Fibroblast of skin of left biceps (primary cell): ENCODE measurements around the gene E2F1.

Experiments
- DNase-seq, 2 experiments: peaks; one replicate each; pipeline ENCODE4 v3.0.0-alpha.2; 2013; ENCODE audit warnings: low read depth in 2 of 2

Gene E2F1, protein sequence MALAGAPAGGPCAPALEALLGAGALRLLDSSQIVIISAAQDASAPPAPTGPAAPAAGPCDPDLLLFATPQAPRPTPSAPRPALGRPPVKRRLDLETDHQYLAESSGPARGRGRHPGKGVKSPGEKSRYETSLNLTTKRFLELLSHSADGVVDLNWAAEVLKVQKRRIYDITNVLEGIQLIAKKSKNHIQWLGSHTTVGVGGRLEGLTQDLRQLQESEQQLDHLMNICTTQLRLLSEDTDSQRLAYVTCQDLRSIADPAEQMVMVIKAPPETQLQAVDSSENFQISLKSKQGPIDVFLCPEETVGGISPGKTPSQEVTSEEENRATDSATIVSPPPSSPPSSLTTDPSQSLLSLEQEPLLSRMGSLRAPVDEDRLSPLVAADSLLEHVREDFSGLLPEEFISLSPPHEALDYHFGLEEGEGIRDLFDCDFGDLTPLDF

DNA sequence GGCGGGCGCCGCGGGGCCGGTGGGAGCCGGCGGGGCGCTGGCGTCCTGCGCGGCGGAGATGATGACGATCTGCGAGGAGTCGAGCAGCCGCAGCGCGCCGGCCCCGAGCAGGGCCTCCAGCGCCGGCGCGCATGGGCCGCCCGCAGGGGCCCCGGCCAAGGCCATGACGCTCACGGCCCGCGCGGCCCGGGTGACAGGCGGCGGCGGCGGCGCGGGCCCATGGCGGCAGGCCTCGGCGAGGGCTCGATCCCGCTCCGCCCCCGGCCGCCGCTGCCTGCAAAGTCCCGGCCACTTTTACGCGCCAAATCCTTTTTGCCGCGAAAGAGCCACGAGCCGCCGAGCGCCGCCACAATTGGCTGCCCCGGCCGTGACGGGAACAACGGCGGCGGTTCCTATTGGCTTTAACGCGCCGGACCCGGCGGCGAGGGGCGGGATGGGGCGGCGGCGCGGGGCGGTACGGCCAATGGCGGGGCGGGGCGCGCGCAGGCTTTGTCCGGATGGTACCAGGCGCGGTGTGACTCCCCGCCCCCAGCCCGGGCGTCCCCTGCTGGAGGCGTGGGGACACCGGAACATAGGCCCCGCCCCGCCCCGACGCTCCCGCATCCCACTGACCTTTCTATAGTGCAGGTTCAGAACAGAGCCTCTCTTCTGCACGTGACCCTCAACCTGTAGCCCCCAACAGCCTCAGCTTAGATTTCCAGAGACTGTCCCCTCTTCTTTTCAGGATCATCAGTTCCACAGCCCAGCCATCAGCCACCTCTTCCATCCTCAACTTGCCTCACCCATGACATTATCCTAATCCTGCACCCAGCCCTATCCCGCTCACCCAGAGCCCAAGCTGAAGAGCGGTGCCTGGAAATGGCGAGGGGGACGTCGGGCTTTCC, at the start of gene E2F1:
Gene E2F1 (minus strand): TSS at position 286 of the 884 bp plus-strand sequence. CDS start 121 bp downstream, at position 165.
- peak; percentile 74 to 76 for DNase-seq

- peak; percentile 53 to 65 for DNase-seq
These were observed 47.7 kb upstream of the E2F1 start for GRCh38 chr20:33733654-33734576.

DNA sequence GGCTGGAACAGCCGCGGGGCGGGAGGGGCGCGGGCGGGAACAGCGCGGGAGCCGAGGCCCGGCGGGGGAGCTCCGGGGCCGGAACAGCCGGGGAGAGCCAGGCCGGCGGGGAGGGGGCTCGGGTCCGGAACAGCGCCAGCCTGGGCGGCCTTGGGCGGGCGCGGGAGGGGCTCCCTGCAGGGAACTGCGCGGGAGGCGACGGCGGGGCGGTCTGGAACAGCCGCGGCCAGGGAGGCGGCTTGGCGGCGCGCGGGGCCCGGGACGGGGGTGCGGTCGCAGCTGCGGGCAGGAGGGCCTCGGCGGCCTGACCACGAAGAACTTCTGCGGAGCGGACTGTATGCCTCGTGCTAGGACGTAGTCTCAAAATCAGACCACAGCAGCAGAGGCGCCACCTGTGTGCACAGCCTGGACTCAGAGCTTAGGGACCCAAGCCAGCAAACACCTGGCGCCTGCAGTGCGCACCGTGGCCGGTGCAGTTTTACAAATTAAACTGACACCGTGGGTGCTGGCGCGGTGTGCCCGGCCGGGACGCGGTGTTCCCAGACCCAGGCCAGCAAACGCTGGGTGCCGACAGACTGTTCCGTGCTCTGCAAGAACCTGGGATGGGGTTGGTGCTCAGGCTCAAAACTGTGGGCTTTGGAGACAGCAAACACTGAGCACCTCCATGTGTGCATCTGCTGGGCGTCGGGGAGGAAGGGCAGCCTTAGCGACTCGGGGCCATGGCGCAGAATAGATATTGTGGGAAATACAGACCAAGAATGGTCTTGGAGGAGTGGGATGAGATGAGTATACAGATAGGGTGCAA, 46.2 kb upstream of the E2F1 start:
- peak in 1 of 2 experiments; percentile 69 for DNase-seq

DNA sequence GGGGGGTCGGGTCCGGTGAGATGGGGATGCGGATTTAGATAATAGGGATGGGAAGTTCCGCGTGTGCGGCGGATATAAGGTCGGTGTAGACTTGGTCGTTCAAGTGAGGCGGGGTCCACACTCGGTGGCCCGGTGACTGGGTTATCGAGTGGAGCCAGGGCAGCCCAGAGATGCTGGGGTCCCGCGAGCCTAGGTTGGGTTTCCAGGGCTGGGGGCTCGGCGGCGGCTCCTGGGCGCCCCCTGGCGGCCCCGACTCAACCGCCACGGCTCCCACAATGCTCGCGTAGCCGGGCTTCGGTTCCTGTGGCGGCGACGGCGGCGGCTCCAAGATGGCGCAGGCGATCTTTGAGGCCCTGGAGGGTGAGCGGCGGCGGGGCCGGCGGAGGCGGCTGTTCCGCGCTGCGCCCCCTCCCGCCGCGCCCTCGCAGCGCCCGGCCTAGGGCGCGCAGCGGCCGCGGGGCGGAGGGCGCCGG, 45.5 kb upstream of the E2F1 start, which contains the start of gene ZNF341:
Gene ZNF341 (plus strand): TSS at position 304 of the 473 bp plus-strand sequence. CDS start 26 bp downstream, at position 330.
- DNase-seq, result peak in 1 of 2 experiments; percentile 72

- no peak for DNase-seq
These were observed 44.9 kb upstream of the E2F1 start for GRCh38 chr20:33730946-33731692.

GRCh38 chr20:33729101-33729500, 42.9 kb upstream of the E2F1 start:
- DNase-seq, result no peak

- DNase-seq, result no peak
These were observed 42.3 kb upstream of the E2F1 start for GRCh38 chr20:33728463-33728862.

DNA sequence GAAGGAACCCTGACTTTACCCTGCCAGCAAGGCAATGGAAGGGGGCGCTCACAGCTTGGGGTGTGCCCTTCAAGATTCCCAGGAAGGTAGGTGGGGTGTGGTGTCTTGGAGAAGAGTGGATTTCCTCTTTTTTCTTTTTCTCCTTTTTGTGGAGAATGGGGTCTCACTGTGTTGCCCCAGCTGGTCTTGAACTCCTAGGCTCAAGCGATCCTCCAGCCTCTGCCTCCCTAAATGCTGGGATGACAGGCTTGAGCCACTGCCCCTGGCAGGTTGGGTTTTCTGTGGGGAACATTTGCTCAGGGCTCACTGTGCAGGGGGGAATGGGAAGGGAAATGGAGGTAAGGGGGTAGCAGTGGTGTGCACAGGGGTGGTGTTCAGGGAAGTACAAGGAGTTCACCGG, 41.6 kb upstream of the E2F1 start:
- no peak for DNase-seq

GRCh38 chr20:33727115-33727479, 40.9 kb upstream of the E2F1 start:
- DNase-seq, result no peak

GRCh38 chr20:33725607-33726264, 39.6 kb upstream of the E2F1 start:
- DNase-seq, result no peak

- DNase-seq, result no peak
These were observed 38.4 kb upstream of the E2F1 start for GRCh38 chr20:33724439-33725094.

DNA sequence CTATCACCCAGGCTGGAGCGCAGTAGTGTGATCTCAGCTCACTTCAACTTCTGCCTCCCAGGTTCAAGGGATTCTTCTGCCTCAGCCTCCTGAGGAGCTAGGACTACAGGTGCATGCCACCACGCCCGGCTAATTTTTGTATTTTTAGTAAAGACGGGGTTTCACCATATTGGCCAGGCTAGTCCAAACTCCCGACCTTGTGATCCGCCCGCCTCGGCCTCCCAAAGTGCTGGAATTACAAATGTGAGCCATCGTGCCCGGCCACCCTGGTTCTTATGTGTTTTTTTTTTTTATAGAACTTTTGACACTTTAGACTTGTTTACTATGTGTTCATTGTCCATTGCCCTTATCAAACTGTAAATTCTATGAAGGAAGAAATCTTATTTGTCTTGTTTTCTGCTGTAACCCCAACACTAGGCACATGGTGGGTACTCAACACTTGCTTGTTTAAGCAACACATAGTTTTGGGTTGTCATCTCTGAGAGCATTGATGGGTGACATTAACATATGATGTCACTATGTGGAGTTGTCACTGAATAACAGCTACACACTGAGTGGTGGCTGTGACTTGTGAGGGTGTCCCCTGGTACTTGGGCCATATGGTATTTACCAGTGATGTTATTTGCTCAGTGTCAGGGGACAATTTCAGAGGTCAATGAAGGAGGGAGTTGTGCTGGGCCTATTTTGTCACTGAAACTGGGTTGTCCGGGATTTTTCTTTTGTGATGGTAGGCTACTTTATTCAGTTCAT, 35.4 kb upstream of the E2F1 start:
- no peak for DNase-seq

DNA sequence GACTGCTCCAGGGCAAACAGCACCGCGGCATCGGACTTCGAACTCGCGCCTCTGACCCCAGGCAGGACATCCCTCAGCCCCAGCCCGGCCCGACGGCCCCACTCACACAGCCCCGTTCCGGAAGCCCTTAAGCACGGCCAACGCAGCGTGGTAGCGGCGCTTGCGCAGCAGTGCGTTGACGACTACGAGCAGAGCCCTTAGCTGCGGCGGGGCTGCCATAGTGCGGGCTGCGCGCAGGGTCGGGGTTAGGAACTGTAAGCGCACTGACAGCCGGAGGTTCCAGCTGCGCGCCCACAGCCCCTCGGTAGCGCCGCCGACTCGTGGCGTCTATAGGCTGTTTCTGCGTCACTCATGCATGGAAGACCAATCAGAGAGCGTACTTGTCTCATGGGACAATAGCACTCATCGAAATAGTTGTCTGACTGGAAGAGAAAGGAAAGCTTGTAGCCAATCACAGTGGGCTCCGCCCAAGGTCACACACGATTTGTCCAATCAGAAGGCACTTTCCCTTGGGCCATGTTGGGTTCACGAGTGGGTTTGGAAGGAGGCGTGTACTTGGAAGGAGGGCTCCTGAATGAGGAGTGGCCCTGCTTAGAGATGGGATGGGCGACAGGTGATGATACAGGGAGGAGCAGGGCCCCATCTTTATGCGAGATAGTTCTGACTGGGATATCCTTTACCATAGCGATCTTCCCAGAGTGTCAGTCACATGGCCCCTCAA, 34.0 kb upstream of the E2F1 start, which contains the start of gene PXMP4:
Gene PXMP4 (minus strand): TSS at position 322 of the 721 bp plus-strand sequence. CDS start 103 bp downstream, at position 219.
- DNase-seq, result peak; percentile 98

GRCh38 chr20:33719277-33719988, 33.2 kb upstream of the E2F1 start:
- DNase-seq, result no peak

DNA sequence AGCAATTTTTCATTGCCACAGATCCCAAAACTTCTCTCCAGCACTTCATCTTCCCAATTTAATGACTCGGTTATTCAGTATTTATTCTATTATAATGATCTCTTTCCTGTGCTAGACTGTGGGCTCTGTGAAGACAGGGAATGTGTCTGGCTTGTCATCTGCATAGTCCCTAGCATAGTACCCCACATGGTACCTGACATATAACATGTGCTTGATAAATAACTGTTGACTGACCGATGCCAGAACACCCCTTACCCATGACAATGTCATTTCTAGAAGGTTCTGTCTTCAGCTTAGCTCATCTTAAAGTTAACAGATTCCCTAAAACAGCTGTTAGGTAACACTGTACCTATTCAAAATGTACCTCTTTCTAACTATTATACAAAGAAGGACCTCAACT, 30.3 kb upstream of the E2F1 start:
- DNase-seq, result no peak

- DNase-seq, result no peak
These were observed 27.7 kb upstream of the E2F1 start for GRCh38 chr20:33713865-33714367.
